Transverse colon (tissue), 4 donors: ENCODE measurements around the gene CNTNAP2.

Experiments
- CTCF ChIP-seq, 5 experiments: fragments of 200-600 bp in 3 of 5; fragments of 450-650 bp in 2 of 5; sonication (generic) in 3 of 5; IDR thresholded peaks; 1 replicate in 2 of 5; 2 replicates in 3 of 5; pipeline ENCODE4 v1.5.1; 2016 to 2017; ENCODE audit warnings: antibody characterized with exemption in 5 of 5, inconsistent platforms in 3 of 5, mild to moderate bottlenecking in 2 of 5, moderate library complexity in 1 of 5
- EP300 ChIP-seq: sonication (generic); formaldehyde crosslinking; IDR thresholded peaks from one replicate; pipeline ENCODE4 v1.6.1; 2017; ENCODE audit warnings: antibody characterized with exemption, low read depth
- POLR2A ChIP-seq: fragments of 450-650 bp; IDR thresholded peaks from one replicate; pipeline ENCODE4 v1.6.1; 2016; ENCODE audit warnings: antibody characterized with exemption, mild to moderate bottlenecking, moderate library complexity
- POLR2AphosphoS5 ChIP-seq, 3 donors: sonication (generic); formaldehyde crosslinking; IDR thresholded peaks; one replicate each; pipeline ENCODE4 v1.6.1; 2016; ENCODE audit warnings: antibody characterized with exemption in 3 of 3

GRCh38 chr7:146393346-146393745 is 276.7 kb downstream of the CNTNAP2 start:
- TF ChIP-seq POLR2A (no peak), CTCF (IDR thresholded peaks at IDR 0.05) (no peak), POLR2AphosphoS5 (IDR thresholded peaks at IDR 0.05) (no peak), EP300 (no peak)
